GM21367 (cell line): Measurements from ENCODE around the gene ARG2.

ENCODE experiments used
- ATAC-seq: cut with Tn5 transposase; IDR thresholded peaks from one replicate; pipeline ENCODE4 v1.9.1; 2021; ENCODE audit not compliant: unreplicated experiment

Gene ARG2

GRCh38 chr14:67680121-67680602 lies 60.4 kb downstream of the ARG2 start:
- ATAC-seq: peak; percentile 95

GRCh38 chr14:67680941-67681340 lies 61.2 kb downstream of the ARG2 start:
- ATAC-seq: no peak

- ATAC-seq: no peak
Measured at GRCh38 chr14:67683842-67684241, 64.1 kb downstream of the ARG2 start.

- ATAC-seq: no peak
Measured at GRCh38 chr14:67690011-67690410, 70.3 kb downstream of the ARG2 start.

- ATAC-seq: peak; percentile 94
Measured at GRCh38 chr14:67694791-67695393, 75.2 kb downstream of the ARG2 start.

- ATAC-seq: peak; percentile 67
Measured at GRCh38 chr14:67695394-67695949, 75.8 kb downstream of the ARG2 start, which contains the start of gene RDH11. Gene RDH11, minus strand, starts transcription at chr14:67695764. Its CDS starts 61 bp downstream, at chr14:67695703.

GRCh38 chr14:67697006-67697405 lies 77.3 kb downstream of the ARG2 start:
- no peak for ATAC-seq

- no peak for ATAC-seq
Measured at GRCh38 chr14:67698179-67698578, 78.5 kb downstream of the ARG2 start.
